CD8-positive, alpha-beta memory T cell (primary cell): Measurements from ENCODE around the gene SAMMSON. TPM values are rescaled to one million over a fixed set of nuclear protein-coding genes. Genes with fewer than 3 reads are reported as not detected.

Source experiments
- CTCF ChIA-PET: fragments of 350-600 bp; sonication (Branson Sonifier 250); formaldehyde crosslinking; loops from one replicate; lab custom pipeline; 2021; ENCODE audit warnings: antibody characterized with exemption; lab: Charles Lee
- POLR2A ChIA-PET: fragments of 350-600 bp; sonication (Branson Sonifier 250); formaldehyde crosslinking; loops from one replicate; lab custom pipeline; 2021; ENCODE audit warnings: antibody characterized with exemption; lab: Charles Lee
- DNase-seq, 5 donors: peaks; one replicate each; pipeline versions ENCODE4 v3.0.0 to v3.0.0-alpha.2; 2020 to 2022; ENCODE audit warnings: mixed read lengths in 1 of 5
- H3K27ac ChIP-seq: one replicate; pipeline ENCODE4 v1.7.0; 2013; ENCODE audit warnings: low read depth, mild to moderate bottlenecking, low read length, moderate library complexity
- H3K27me3 ChIP-seq: 2 replicates; pipeline ENCODE4 v1.7.0; 2013; ENCODE audit warnings: low read length, mild to moderate bottlenecking; ENCODE audit not compliant: insufficient read depth, poor library complexity, severe bottlenecking
- H3K36me3 ChIP-seq: 2 replicates; pipeline ENCODE4 v1.7.0; 2013; ENCODE audit warnings: mild to moderate bottlenecking, low read length, moderate library complexity; ENCODE audit not compliant: insufficient read depth
- H3K4me1 ChIP-seq: 2 replicates; pipeline ENCODE4 v1.7.0; 2013; ENCODE audit warnings: mild to moderate bottlenecking, low read length, moderate library complexity; ENCODE audit not compliant: insufficient read depth
- H3K4me3 ChIP-seq: 2 replicates; pipeline ENCODE4 v1.7.0; 2013; ENCODE audit warnings: mild to moderate bottlenecking, low read length
- H3K9me3 ChIP-seq: 2 replicates; pipeline ENCODE4 v1.7.0; 2013; ENCODE audit warnings: mild to moderate bottlenecking, low read length
- H3K27ac Mint-ChIP-seq, 8 donors: one replicate each; pipeline ENCODE4 v1.8.0; 2020 to 2021; ENCODE audit warnings: mixed read lengths in 8 of 8, mild to moderate bottlenecking in 6 of 8, inconsistent platforms in 3 of 8, moderate library complexity in 3 of 8
- H3K27me3 Mint-ChIP-seq, 2 donors: one replicate each; pipeline ENCODE4 v1.8.0; 2020 to 2021; ENCODE audit warnings: mixed read lengths in 2 of 2, mild to moderate bottlenecking in 1 of 2, moderate library complexity in 1 of 2
- H3K36me3 Mint-ChIP-seq, 3 donors: one replicate each; pipeline ENCODE4 v1.8.0; 2020 to 2021; ENCODE audit warnings: mixed read lengths in 3 of 3, inconsistent platforms in 1 of 3, mild to moderate bottlenecking in 1 of 3
- H3K4me1 Mint-ChIP-seq, 3 donors: one replicate each; pipeline ENCODE4 v1.8.0; 2020 to 2021; ENCODE audit warnings: mixed read lengths in 3 of 3, inconsistent platforms in 1 of 3, mild to moderate bottlenecking in 1 of 3
- H3K4me3 Mint-ChIP-seq, 7 donors: one replicate each; pipeline ENCODE4 v1.8.0; 2020 to 2021; ENCODE audit warnings: mixed read lengths in 7 of 7, mild to moderate bottlenecking in 6 of 7, moderate library complexity in 4 of 7, inconsistent platforms in 2 of 7
- H3K9me3 Mint-ChIP-seq, 5 donors: one replicate each; pipeline ENCODE4 v1.8.0; 2020 to 2022; ENCODE audit warnings: mixed read lengths in 5 of 5, mild to moderate bottlenecking in 3 of 5, moderate library complexity in 2 of 5, inconsistent platforms in 1 of 5
- polyA plus RNA-seq: library from polyadenylated mRNA; unstranded; fragments of 300-500 nt; fragmentation: Illumina TruSeq; gene quantifications from one replicate; pipeline ENCODE4 v1.2.3, GENCODE V29; 2021
- total RNA-seq, 2 experiments: library from RNA; stranded (reverse); gene quantifications; one replicate each; pipeline ENCODE4 v1.2.3, GENCODE V29; 2021

SAMMSON gene
- total and polyA plus RNA-seq, 3 experiments from 2014 or later, result not detected

DNA sequence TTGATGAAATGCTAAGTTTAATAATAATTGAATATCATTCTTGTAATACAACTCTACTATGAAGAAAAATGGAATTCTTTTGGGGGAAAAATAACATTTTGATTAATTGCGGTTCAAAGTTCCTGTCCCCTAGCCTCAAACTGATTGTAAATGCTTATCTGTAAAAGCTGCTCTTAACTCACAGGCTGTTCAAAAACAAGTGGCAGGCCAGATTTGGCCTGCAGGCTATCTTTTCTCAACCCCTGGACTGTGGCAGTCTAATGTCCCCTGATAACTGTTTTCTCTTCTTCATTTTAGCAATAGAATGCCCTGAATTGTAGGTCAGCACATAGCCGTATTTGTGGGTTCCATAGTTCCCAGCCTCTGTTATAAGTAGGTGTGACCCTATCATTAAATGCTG, 23.5 kb upstream of the SAMMSON start:
- no peaks in the 10 kb centered on the region for H3K27me3 ChIP-seq
- POLR2A ChIA-PET, result no interaction called here
- no peak for DNase-seq
- Mint-ChIP-seq H3K4me1 (no peaks in the 10 kb centered on the region), H3K9me3 (peaks cover 0 to 12% (median 1%) of the 10 kb centered on the region in 5 donors), H3K4me3 (no peak overlapping the region), H3K27ac (no peak overlapping the region), H3K36me3 (no peaks in the 10 kb centered on the region), H3K27me3 (peaks cover 0 to 2% of the 10 kb centered on the region in 2 donors)
- H3K4me3 ChIP-seq, result no peak overlapping the region
- no peaks in the 10 kb centered on the region for H3K36me3 ChIP-seq
- no peaks in the 10 kb centered on the region for H3K9me3 ChIP-seq
- CTCF ChIA-PET, result no interaction called here
- no peak overlapping the region for H3K27ac ChIP-seq
- H3K4me1 ChIP-seq, result no peaks in the 10 kb centered on the region

DNA sequence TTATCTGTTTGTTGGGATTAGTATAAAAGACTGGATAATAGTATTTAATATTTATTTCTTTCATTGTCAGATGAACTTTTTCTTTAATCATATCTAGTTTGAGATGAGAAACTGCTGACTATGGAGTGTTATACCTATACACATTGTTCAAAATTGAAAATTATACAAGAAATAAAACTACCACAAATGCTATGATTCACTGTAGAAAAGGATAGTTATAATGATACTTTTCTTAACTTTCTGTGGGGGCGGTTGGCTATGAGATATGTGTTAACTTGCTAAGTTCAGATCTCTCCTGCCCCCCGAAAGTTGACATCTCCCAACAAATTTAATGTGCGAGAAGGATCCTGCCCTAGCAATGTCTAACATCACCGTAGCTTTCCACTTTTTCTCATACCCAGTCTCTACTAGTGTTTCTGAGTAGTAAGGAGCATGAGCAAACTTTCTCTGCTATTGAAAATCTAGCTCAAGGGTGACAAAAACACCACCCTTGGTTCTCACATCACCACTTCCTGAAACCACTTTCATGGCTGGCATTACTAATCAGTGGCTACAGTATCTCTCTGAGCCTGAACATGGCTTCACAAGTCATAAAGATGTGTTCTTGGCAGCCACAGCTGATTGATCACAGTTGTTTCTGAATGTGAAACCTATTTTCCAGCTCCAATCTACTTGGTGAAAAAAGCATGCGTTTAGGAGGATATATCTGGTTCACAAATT, 15.8 kb upstream of the SAMMSON start:
- DNase-seq, result no peak
- Mint-ChIP-seq H3K36me3 (no peaks in the 10 kb centered on the region), H3K4me1 (no peaks in the 10 kb centered on the region), H3K4me3 (no peak overlapping the region), H3K9me3 (peaks cover 0 to 9% (median 2%) of the 10 kb centered on the region in 5 donors), H3K27me3 (no peaks in the 10 kb centered on the region), H3K27ac (no peak overlapping the region)
- H3K4me3 ChIP-seq, result no peak overlapping the region
- CTCF ChIA-PET, result no interaction called here
- no peak overlapping the region for H3K27ac ChIP-seq
- H3K9me3 ChIP-seq, result no peaks in the 10 kb centered on the region
- H3K27me3 ChIP-seq, result no peaks in the 10 kb centered on the region
- POLR2A ChIA-PET, result no interaction called here
- H3K4me1 ChIP-seq, result no peaks in the 10 kb centered on the region
- H3K36me3 ChIP-seq, result no peaks in the 10 kb centered on the region

DNA sequence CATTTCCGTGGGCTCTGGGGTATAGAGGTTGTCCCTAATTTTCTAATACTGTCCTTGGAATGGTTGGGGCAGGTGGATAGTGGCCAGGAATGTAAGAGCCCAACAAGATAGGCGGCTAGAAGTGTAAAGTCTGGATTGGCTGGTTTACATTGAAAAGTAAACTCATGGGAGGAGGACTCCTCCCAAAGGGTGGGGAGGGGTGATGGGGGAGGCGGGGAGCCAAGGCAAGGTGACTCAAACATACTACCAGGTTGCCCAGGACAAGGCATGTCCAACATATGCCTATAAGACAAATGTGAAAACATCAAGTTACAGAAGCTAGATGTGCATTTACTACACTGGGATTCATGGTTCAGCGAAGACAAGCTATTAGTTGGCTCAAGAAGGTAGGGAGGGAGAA, 14.3 kb upstream of the SAMMSON start:
- H3K4me3 Mint-ChIP-seq, result no peak overlapping the region
- no peak overlapping the region for H3K27ac ChIP-seq
- DNase-seq, result no peak
- ChIA-PET POLR2A (no interaction called here), CTCF (no interaction called here)
- no peak overlapping the region for H3K27ac Mint-ChIP-seq
- no peaks in the 10 kb centered on the region for H3K4me1 ChIP-seq
- H3K36me3 ChIP-seq, result no peaks in the 10 kb centered on the region
- H3K36me3 Mint-ChIP-seq, result no peaks in the 10 kb centered on the region
- H3K9me3 ChIP-seq, result no peaks in the 10 kb centered on the region
- peaks cover 0 to 9% (median 2%) of the 10 kb centered on the region in 5 donors for H3K9me3 Mint-ChIP-seq
- no peaks in the 10 kb centered on the region for H3K27me3 Mint-ChIP-seq
- H3K4me1 Mint-ChIP-seq, result no peaks in the 10 kb centered on the region
- no peaks in the 10 kb centered on the region for H3K27me3 ChIP-seq
- H3K4me3 ChIP-seq, result no peak overlapping the region

DNA sequence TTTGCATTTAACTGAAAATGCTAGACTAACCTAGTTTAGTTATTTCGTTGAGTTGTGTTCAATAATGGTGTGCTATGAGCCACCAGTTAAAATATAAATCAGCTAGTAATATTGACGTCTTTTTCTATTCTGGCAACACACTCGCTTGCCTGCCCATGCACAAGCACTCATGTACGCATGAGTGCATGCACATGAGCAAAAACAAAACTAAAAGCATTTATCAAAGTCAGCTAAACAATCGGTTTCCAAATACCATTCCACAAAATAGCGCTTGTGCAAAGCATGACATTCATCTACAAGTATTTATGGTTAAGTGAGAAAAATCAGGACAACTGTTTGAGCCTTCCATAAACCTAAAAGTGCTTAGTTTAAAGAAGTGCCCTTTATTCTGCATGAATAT, 13.1 kb upstream of the SAMMSON start:
- H3K9me3 ChIP-seq, result no peaks in the 10 kb centered on the region
- CTCF ChIA-PET, result no interaction called here
- DNase-seq, result no peak
- Mint-ChIP-seq H3K36me3 (no peaks in the 10 kb centered on the region), H3K27me3 (no peaks in the 10 kb centered on the region), H3K9me3 (peaks cover 0 to 9% (median 2%) of the 10 kb centered on the region in 5 donors), H3K27ac (no peak overlapping the region), H3K4me1 (no peaks in the 10 kb centered on the region), H3K4me3 (no peak overlapping the region)
- H3K27me3 ChIP-seq, result no peaks in the 10 kb centered on the region
- no peak overlapping the region for H3K27ac ChIP-seq
- H3K4me1 ChIP-seq, result no peaks in the 10 kb centered on the region
- H3K4me3 ChIP-seq, result no peak overlapping the region
- no peaks in the 10 kb centered on the region for H3K36me3 ChIP-seq
- POLR2A ChIA-PET, result no interaction called here

DNA sequence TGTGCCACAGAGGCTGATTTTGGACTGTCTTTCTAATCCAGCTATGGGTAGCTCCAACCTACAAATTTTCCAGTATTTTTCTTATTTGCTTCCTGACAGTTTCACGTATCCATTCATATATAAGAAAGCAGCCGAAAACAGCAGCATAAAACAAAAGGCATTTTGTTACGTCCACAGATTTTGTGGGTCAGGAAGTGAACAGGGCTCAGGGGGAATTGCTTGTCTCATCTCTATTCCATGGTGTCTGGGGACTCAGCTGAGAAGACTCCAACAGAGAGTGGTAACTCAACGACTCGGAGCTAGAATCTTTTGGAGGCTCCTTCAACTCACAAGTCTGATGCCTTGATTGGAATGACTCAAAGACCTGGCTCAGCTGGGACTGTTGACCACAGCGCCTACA, 11.7 kb upstream of the SAMMSON start:
- H3K9me3 Mint-ChIP-seq, result peaks cover 0 to 4% (median 3%) of the 10 kb centered on the region in 5 donors
- no peak for DNase-seq
- H3K27me3 Mint-ChIP-seq, result no peaks in the 10 kb centered on the region
- Histone ChIP-seq H3K4me3 (no peak overlapping the region), H3K4me1 (no peaks in the 10 kb centered on the region), H3K27ac (no peak overlapping the region), H3K36me3 (no peaks in the 10 kb centered on the region), H3K27me3 (no peaks in the 10 kb centered on the region), H3K9me3 (no peaks in the 10 kb centered on the region)
- H3K27ac Mint-ChIP-seq, result no peak overlapping the region
- H3K4me1 Mint-ChIP-seq, result no peaks in the 10 kb centered on the region
- CTCF ChIA-PET, result no interaction called here
- no peaks in the 10 kb centered on the region for H3K36me3 Mint-ChIP-seq
- POLR2A ChIA-PET, result no interaction called here
- no peak overlapping the region for H3K4me3 Mint-ChIP-seq

DNA sequence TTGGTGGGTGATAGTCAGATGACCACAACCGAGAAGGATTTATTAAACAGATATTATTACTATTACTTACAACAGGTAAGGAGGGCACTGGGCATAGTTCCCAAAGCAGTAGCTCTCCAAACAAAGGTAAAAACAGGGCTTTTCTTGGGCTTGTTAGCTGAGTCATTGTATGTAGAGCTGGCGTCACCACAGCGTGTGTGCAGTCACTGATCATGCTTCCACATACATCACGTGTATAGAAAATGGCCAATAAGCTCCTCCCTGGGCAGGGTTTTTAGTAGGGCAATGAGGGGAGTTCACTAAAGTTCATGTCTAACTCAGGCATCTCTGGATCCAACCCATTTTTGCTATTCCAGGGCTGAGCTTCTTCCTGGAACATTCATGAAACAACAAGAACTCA, 5.8 kb upstream of the SAMMSON start:
- Mint-ChIP-seq H3K9me3 (peaks cover 0 to 4% (median 0%) of the 10 kb centered on the region in 5 donors), H3K4me1 (no peaks in the 10 kb centered on the region), H3K27me3 (no peaks in the 10 kb centered on the region), H3K27ac (peak overlapping the region in 1 of 8 donors; percentile 47), H3K4me3 (no peak overlapping the region), H3K36me3 (no peaks in the 10 kb centered on the region)
- Histone ChIP-seq H3K4me1 (no peaks in the 10 kb centered on the region), H3K4me3 (no peak overlapping the region), H3K27me3 (no peaks in the 10 kb centered on the region), H3K9me3 (no peaks in the 10 kb centered on the region), H3K27ac (no peak overlapping the region), H3K36me3 (no peaks in the 10 kb centered on the region)
- ChIA-PET POLR2A (no interaction called here), CTCF (interaction anchor here (0.6 kb wide), 1 partner anchor 529 kb away, joined by 3 read pairs; no protein-coding TSS in a partner anchor)
- DNase-seq, result no peak

DNA sequence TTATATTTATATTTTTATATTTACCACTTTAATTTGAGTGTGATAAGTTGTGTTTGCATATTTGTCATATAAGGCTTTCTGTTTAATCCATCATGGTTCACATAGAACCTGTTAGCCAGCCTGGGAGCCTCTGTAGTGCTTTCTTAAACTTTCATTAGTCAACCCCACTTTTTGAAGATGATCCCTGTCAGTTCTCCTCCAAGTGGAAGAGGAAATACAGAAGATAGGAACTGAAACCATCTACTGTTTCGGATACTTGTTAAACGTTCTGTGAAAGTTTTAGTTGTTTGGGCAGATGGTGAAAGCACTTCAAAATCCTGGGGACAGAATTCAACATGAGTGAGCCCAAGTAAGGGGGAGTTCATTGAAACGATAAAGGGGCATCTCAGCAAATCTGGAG, 4.6 kb upstream of the SAMMSON start:
- Mint-ChIP-seq H3K4me1 (no peaks in the 10 kb centered on the region), H3K27ac (no peak overlapping the region), H3K9me3 (peaks cover 0 to 8% (median 0%) of the 10 kb centered on the region in 5 donors), H3K4me3 (no peak overlapping the region), H3K36me3 (no peaks in the 10 kb centered on the region), H3K27me3 (no peaks in the 10 kb centered on the region)
- Histone ChIP-seq H3K27me3 (no peaks in the 10 kb centered on the region), H3K27ac (no peak overlapping the region), H3K4me3 (no peak overlapping the region), H3K4me1 (no peaks in the 10 kb centered on the region), H3K9me3 (no peaks in the 10 kb centered on the region), H3K36me3 (no peaks in the 10 kb centered on the region)
- CTCF ChIA-PET, result no interaction called here
- POLR2A ChIA-PET, result no interaction called here
- no peak for DNase-seq

DNA sequence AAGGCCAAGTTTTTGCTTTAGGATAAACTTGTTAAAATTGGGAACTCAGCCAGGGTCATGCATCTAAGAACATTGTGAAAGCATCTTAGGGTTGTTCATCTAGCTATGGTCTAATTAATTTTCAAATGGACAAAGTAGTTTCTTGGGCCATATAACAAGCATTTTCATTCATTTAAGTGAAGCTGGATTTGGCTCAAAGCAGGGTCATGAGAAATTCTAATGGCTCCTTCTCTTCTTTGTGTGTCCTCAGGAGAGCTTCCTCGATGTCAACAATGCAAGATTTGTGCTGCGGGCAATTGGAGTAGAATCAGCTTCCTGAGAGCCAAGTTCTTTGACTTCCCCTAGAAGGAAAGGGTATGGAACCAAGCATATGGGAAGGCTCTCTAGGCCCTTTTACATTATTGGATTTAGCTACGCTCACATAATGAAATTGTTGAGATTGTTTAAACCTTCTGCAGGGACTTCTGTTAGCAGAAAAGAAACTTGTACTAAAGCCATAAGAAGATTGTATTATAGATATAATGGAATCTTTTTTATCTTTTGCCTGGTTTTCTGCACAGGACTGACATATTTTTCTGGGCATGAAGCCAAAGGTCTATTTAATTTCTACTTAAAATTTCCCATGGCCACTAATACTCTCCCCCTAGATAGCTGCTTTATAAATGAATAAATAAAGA, 1.8 kb upstream of the SAMMSON start:
- H3K9me3 Mint-ChIP-seq, result peaks cover 0 to 4% (median 0%) of the 10 kb centered on the region in 5 donors

More for the DNA sequence above, 1.8 kb upstream of the SAMMSON start:
- H3K4me1 ChIP-seq, result no peaks in the 10 kb centered on the region
- no peaks in the 10 kb centered on the region for H3K4me1 Mint-ChIP-seq
- no peaks in the 10 kb centered on the region for H3K27me3 ChIP-seq
- no peaks in the 10 kb centered on the region for H3K36me3 ChIP-seq
- CTCF ChIA-PET, result no interaction called here
- no peak for DNase-seq
- no peaks in the 10 kb centered on the region for H3K27me3 Mint-ChIP-seq
- no peak overlapping the region for H3K4me3 Mint-ChIP-seq
- no peaks in the 10 kb centered on the region for H3K9me3 ChIP-seq
- no peaks in the 10 kb centered on the region for H3K36me3 Mint-ChIP-seq
- no peak overlapping the region for H3K4me3 ChIP-seq
- no peak overlapping the region for H3K27ac ChIP-seq
- no peak overlapping the region for H3K27ac Mint-ChIP-seq
- POLR2A ChIA-PET, result no interaction called here
